Measurements from ENCODE around the gene TCFL5.

GRCh38 chr20:62830251-62830650, 31.4 kb downstream of the TCFL5 start:
- TF ChIP-seq, protein P1, sequence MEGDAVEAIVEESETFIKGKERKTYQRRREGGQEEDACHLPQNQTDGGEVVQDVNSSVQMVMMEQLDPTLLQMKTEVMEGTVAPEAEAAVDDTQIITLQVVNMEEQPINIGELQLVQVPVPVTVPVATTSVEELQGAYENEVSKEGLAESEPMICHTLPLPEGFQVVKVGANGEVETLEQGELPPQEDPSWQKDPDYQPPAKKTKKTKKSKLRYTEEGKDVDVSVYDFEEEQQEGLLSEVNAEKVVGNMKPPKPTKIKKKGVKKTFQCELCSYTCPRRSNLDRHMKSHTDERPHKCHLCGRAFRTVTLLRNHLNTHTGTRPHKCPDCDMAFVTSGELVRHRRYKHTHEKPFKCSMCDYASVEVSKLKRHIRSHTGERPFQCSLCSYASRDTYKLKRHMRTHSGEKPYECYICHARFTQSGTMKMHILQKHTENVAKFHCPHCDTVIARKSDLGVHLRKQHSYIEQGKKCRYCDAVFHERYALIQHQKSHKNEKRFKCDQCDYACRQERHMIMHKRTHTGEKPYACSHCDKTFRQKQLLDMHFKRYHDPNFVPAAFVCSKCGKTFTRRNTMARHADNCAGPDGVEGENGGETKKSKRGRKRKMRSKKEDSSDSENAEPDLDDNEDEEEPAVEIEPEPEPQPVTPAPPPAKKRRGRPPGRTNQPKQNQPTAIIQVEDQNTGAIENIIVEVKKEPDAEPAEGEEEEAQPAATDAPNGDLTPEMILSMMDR (IDR thresholded peaks at IDR 0.05; ENCODE audit: low read length), result no peak
- TF ChIP-seq EZH2 (IDR thresholded peaks at IDR 0.05; ENCODE audit: borderline replicate concordance, low read length), result no peak

All from OCI-LY1 (cell line).